Measurements from ENCODE around the gene RBP3.

Gene RBP3

GRCh38 chr10:47350671-47351640, 2.8 kb downstream of the RBP3 start:
- Histone ChIP-seq H3K27ac (no peak overlapping the region), H3K4me3 (no peak overlapping the region)
- TF ChIP-seq, protein P1, sequence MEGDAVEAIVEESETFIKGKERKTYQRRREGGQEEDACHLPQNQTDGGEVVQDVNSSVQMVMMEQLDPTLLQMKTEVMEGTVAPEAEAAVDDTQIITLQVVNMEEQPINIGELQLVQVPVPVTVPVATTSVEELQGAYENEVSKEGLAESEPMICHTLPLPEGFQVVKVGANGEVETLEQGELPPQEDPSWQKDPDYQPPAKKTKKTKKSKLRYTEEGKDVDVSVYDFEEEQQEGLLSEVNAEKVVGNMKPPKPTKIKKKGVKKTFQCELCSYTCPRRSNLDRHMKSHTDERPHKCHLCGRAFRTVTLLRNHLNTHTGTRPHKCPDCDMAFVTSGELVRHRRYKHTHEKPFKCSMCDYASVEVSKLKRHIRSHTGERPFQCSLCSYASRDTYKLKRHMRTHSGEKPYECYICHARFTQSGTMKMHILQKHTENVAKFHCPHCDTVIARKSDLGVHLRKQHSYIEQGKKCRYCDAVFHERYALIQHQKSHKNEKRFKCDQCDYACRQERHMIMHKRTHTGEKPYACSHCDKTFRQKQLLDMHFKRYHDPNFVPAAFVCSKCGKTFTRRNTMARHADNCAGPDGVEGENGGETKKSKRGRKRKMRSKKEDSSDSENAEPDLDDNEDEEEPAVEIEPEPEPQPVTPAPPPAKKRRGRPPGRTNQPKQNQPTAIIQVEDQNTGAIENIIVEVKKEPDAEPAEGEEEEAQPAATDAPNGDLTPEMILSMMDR (IDR thresholded peaks at IDR 0.05), result no peak
- DNase-seq (ENCODE audit: low spot score), result no peak

DNA sequence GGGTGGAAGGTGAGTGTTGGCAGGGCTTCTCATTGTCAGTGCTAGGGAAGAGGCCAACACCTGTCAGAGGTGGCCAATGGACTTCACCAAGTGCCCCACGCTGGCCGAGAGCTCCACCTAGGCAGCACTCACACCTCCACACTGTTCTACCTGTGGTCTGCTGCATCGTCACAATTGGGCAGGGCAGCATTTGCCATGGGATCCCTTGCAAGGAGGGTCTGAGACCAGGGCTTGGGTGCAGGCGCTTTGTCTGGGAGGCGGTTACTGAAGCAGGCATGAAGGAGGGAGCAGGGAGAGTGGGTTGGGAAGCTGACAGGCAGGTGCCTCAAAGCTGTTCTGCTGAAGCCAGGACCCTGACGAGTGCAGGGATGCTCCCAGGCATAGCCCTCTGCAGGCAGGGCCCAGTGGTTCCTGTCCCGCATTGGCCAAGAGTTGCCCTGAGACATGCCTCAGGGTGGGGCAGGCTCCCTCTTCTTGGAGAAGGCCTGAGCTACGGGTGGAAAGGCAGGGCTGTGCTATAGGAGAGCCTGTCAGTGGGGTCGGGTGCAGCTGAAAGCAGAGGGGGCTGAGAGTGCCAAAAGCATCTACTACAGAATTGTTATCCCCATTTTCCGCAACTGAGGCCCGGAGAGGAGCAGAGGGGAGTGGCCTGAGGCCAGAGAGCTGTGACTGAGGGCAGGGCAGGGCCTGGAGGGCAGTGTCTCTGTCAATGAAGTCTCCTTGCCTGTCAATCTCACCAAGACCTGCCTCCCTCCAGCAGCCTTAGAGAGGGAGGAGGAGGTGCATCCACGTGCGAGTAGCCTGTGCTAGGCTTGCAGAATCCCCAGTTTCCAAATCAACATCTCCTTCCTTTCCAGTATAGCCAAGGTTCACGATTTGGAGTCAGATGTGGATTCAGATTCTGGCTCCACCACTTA, 4.0 kb downstream of the RBP3 start:
- Histone ChIP-seq H3K4me3 (no peak overlapping the region), H3K27ac (no peak overlapping the region)
- TF ChIP-seq, protein P1 (IDR thresholded peaks at IDR 0.05), result no peak
- DNase-seq (ENCODE audit: low spot score), result no peak

DNA sequence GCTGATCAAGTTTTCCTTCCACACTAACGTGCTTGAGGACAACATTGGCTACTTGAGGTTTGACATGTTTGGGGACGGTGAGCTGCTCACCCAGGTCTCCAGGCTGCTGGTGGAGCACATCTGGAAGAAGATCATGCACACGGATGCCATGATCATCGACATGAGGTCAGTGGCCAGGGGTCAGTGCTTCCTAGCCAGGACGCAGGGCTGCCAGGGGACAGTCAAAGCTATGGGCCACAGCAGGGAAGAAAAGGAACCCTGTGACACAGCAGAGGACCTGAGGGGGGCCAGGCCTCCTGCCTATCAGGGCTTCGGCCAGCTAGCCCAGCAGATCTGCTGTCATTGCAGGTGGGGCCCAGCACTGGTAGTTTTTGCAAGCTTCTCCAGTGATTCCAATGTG, 5.2 kb downstream of the RBP3 start:
- Histone ChIP-seq H3K27ac (no peak overlapping the region), H3K4me3 (no peak overlapping the region)
- no peak for DNase-seq (ENCODE audit: low spot score)
- TF ChIP-seq, protein P1 (IDR thresholded peaks at IDR 0.05), result no peak

GRCh38 chr10:47354165-47354564, 6.0 kb downstream of the RBP3 start:
- TF ChIP-seq, protein P1 (IDR thresholded peaks at IDR 0.05), result no peak
- no peak overlapping the region for H3K27ac ChIP-seq
- no peak for DNase-seq (ENCODE audit: low spot score)
- H3K4me3 ChIP-seq, result no peak overlapping the region

DNA sequence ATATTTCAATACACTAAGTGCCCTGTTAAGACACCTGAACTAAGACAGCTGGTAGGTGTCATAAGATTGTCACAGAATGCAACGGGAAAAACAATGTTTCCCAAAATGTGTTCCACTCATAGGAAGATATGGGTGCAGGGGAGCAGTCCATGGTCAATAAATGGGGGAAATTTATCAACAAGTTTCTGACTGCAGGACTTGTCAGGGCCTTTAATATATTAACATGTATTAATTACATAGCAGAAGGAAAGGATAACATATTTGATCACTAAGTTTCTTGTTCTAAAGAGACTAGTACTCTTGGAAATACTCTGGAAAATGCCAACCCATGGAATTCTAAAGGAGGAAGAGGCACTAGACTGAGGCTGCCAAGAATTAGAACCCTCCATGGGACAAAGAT, 6.7 kb downstream of the RBP3 start:
- Histone ChIP-seq H3K4me3 (no peak overlapping the region), H3K27ac (no peak overlapping the region)
- TF ChIP-seq, protein P1 (IDR thresholded peaks at IDR 0.05), result no peak
- no peak for DNase-seq (ENCODE audit: low spot score)

DNA sequence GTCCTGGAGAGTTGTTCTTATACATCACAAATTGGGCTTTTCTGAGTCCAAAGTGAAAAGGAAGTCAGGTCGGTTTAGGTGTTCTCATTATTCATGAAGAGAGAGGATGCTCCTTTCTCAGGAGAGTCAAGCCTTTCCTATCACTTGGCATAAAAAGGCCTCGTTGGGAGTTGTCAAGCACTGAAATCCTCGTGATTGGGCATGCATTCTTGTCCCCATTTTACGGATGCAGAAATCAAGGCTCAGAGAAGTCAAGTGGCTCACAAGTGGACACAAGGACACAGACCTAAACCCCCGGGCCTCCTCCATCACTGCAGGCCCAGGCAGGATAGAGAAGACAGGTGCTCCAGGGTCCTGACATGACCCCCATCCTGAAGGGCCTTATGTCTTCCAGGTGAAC, 8.5 kb downstream of the RBP3 start:
- Histone ChIP-seq H3K4me3 (no peak overlapping the region), H3K27ac (no peak overlapping the region)
- no peak for DNase-seq (ENCODE audit: low spot score)
- TF ChIP-seq, protein P1 (IDR thresholded peaks at IDR 0.05), result no peak
